HCT116 (cell line): ENCODE measurements around the gene TRIM4. TPM values are rescaled to one million over a fixed set of nuclear protein-coding genes. Genes with fewer than 3 reads are reported as not detected.

Experiments used
- total RNA-seq: library from RNA; stranded (reverse); gene quantifications from one replicate; pipeline ENCODE4 v1.2.1, GENCODE V29; 2021; ENCODE audit not compliant: unreplicated experiment

The TRIM4 gene
- total RNA-seq, 1 experiment from 2014 or later = 25.1 TPM

Other genes starting within 250 kb of the TRIM4 start
- gene CYP3A5, start 239.5 kb downstream of the TRIM4 start, total RNA-seq = 1.5 TPM
- not detected for gene CYP3A7, start 184.3 kb downstream of the TRIM4 start, total RNA-seq
- gene CYP3A4, start 135.3 kb downstream of the TRIM4 start, total RNA-seq = 0.25 TPM
- not detected for gene CYP3A43, start 91.5 kb downstream of the TRIM4 start, total RNA-seq
- not detected for gene OR2AE1, start 42.5 kb downstream of the TRIM4 start, total RNA-seq
- gene GJC3, start 10.1 kb upstream of the TRIM4 start, total RNA-seq = 0.76 TPM
- 1.1 TPM for gene AZGP1, start 56.5 kb upstream of the TRIM4 start, total RNA-seq
- gene ZKSCAN1, start 96.1 kb upstream of the TRIM4 start, total RNA-seq = 61.2 TPM
- 10.3 TPM for gene ZSCAN21, start 130.2 kb upstream of the TRIM4 start, total RNA-seq
- gene ZNF3, start 162.2 kb upstream of the TRIM4 start, total RNA-seq = 28.2 TPM
- gene COPS6, start 169.4 kb upstream of the TRIM4 start, total RNA-seq = 126 TPM
- gene MCM7, start 181.9 kb upstream of the TRIM4 start, total RNA-seq = 387 TPM
- gene AP4M1, start 182.1 kb upstream of the TRIM4 start, total RNA-seq = 20.0 TPM
- 67.4 TPM for gene TAF6, start 199.8 kb upstream of the TRIM4 start, total RNA-seq
- gene CNPY4, start 200.1 kb upstream of the TRIM4 start, total RNA-seq = 2.6 TPM
- gene MBLAC1, start 207.4 kb upstream of the TRIM4 start, total RNA-seq = 2.0 TPM
- gene LAMTOR4, start 229.4 kb upstream of the TRIM4 start, total RNA-seq = 152 TPM
- 23.2 TPM for gene TRAPPC14, start 239.2 kb upstream of the TRIM4 start, total RNA-seq
- gene GAL3ST4, start 249.1 kb upstream of the TRIM4 start, total RNA-seq = 3.3 TPM